GM18520 (cell line): ENCODE data around the gene PRR12.

Experiments
- ATAC-seq: cut with Tn5 transposase; IDR thresholded peaks from one replicate; pipeline ENCODE4 v1.9.1; 2021; ENCODE audit not compliant: unreplicated experiment

The PRR12 gene

GRCh38 chr19:49665036-49665350, 74.0 kb downstream of the PRR12 start:
- no peak for ATAC-seq

- peak; percentile 85 for ATAC-seq
Observed at GRCh38 chr19:49665351-49666119, 74.6 kb downstream of the PRR12 start, which contains the start of the genes BCL2L12 and IRF3. Gene BCL2L12, plus strand, starts transcription at chr19:49665933. Its CDS starts 760 bp downstream, at chr19:49666693. Gene IRF3, minus strand, starts transcription at chr19:49665857. Its CDS starts 1,019 bp downstream, at chr19:49664838.

GRCh38 chr19:49666120-49666444, 75.1 kb downstream of the PRR12 start:
- ATAC-seq = no peak

- no peak for ATAC-seq
Observed at GRCh38 chr19:49667473-49667872, 76.5 kb downstream of the PRR12 start.

DNA sequence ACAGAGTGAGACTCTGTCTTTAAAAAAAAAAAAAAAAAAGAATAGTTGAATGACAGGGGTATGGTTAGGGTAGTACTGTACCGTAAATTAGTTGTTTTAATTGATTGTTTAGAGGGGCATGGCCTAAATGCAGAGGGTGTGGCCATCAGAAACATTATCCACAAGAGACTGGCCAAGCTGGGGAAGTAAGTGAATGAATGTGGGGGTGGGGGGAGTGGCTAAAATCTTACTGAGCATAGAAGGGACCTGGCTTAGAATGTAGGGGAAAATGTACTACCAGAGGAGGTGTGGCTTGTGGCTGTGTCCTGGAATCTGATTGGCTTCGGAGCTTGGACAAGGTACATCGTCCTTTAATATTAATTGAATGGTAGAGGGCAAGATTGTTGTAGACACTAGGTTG, 78.5 kb downstream of the PRR12 start:
- ATAC-seq = no peak

- ATAC-seq = no peak
Observed at GRCh38 chr19:49672131-49672919, 81.3 kb downstream of the PRR12 start.
